Measurements from ENCODE around the gene STAG1. TPM values are rescaled to one million over a fixed set of nuclear protein-coding genes. Genes with fewer than 3 reads are reported as not detected.
A peak's percentile ranks its signal among the peaks of the same experiment; 100 is the strongest.

Gene STAG1
- polyA plus RNA-seq, 2 of the 4 experiments (the other 2 are of a cell fraction): 12.8 to 19.2 TPM

GRCh38 chr3:136752422-136753325, 496 bp upstream of the STAG1 start:
- 0% methylated on average over 10 of the region's 73 CpGs for WGBS (ENCODE audit: missing lambda C conversion rate)
- ATAC-seq: peak; percentile 86 to 95
- Histone ChIP-seq H3K27ac (peak overlapping the region; percentile 93 to 100), H3K4me2 (peak overlapping the region; percentile 79), H3K4me3 (peak overlapping the region; percentile 57), H3K9me3 (no peaks in the 10 kb centered on the region), H3K4me1 (peaks cover 22% of the 10 kb centered on the region)
- TF ChIP-seq PBX3 (IDR thresholded peaks at IDR 0.05) (0 out of 2 replicates have a peak, but pooled peaks have one; percentile 25), POLR2A (IDR thresholded peaks at IDR 0.05; ENCODE audit: low read length) (peak; percentile 27), JUN (IDR thresholded peaks at IDR 0.05) (peak; percentile 4 to 61; a peak in 3 of 5 replicates), MAX (IDR thresholded peaks at IDR 0.05) (peak; percentile 82), MYC (IDR thresholded peaks at IDR 0.05; ENCODE audit: borderline replicate concordance, low read length) (peak; percentile 55; the same call in 1 of the 2 replicates), FOSL2 (IDR thresholded peaks at IDR 0.05) (no peak), FOSL2 (CRISPR knock-in tag; IDR thresholded peaks at IDR 0.05) (no peak), BCL3 (IDR thresholded peaks at IDR 0.05) (peak; percentile 48; the same call in 1 of the 3 replicates), RNF2 (IDR thresholded peaks at IDR 0.05; ENCODE audit: borderline replicate concordance, low read depth) (no peak), EHMT2 (IDR thresholded peaks at IDR 0.05; ENCODE audit: low read depth) (no peak), PHF8 (IDR thresholded peaks at IDR 0.05; ENCODE audit: borderline replicate concordance, low read depth) (peak; percentile 84), NR3C1 (IDR thresholded peaks at IDR 0.05) (no peak), E2F6 (IDR thresholded peaks at IDR 0.05; ENCODE audit: borderline replicate concordance, low read depth) (peak; percentile 67; the same call in 1 of the 2 replicates), RAD21 (conservative IDR thresholded peaks at IDR 0.05 in 1 of 2, IDR thresholded peaks at IDR 0.05 in 1 of 2) (peak in 1 of 2 experiments; percentile 32; a peak in 2 of 5 replicates), CHD2 (IDR thresholded peaks at IDR 0.05; ENCODE audit: low read length, partially characterized antibody) (peak; percentile 67), EHF (CRISPR knock-in tag; IDR thresholded peaks at IDR 0.05) (no peak), SMC3 (IDR thresholded peaks at IDR 0.05) (peak; percentile 13; the same call in 1 of the 3 replicates), HOXB5 (CRISPR knock-in tag; IDR thresholded peaks at IDR 0.05) (no peak), MAZ (IDR thresholded peaks at IDR 0.05; ENCODE audit: borderline replicate concordance, low read depth, low read length) (no peak), REST (IDR thresholded peaks at IDR 0.05) (peak; percentile 69)
- TF ChIP-seq, protein P1, sequence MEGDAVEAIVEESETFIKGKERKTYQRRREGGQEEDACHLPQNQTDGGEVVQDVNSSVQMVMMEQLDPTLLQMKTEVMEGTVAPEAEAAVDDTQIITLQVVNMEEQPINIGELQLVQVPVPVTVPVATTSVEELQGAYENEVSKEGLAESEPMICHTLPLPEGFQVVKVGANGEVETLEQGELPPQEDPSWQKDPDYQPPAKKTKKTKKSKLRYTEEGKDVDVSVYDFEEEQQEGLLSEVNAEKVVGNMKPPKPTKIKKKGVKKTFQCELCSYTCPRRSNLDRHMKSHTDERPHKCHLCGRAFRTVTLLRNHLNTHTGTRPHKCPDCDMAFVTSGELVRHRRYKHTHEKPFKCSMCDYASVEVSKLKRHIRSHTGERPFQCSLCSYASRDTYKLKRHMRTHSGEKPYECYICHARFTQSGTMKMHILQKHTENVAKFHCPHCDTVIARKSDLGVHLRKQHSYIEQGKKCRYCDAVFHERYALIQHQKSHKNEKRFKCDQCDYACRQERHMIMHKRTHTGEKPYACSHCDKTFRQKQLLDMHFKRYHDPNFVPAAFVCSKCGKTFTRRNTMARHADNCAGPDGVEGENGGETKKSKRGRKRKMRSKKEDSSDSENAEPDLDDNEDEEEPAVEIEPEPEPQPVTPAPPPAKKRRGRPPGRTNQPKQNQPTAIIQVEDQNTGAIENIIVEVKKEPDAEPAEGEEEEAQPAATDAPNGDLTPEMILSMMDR (IDR thresholded peaks at IDR 0.05): 0 out of 3 replicates have a peak, but pooled peaks have one; percentile 5
- DNase-seq (ENCODE audit: low read depth in 1 of 2, low spot score in 1 of 2): peak; percentile 63 to 97
- POLR2A ChIA-PET: interaction anchor here (0.6 to 2.6 kb wide), 32 partner anchors 11 to 787 kb away, joined by 3 to 38 read pairs (median 4); partner anchors contain the start of genes MSL2, NCK1 and SLC35G2
- CTCF ChIA-PET: interaction anchor here (0.5 to 2.6 kb wide), 87 partner anchors 11 to 682 kb away, joined by 3 to 45 read pairs (median 4); partner anchors contain the start of gene NCK1
- no peak for FAIRE-seq
